ENCODE results near the gene ADAM20.
"Not testable (repeated sequence)": the region's sequence is repeated elsewhere in the genome, so short reads cannot be mapped to it uniquely, and the experiment has no call there.

The ADAM20 gene

DNA sequence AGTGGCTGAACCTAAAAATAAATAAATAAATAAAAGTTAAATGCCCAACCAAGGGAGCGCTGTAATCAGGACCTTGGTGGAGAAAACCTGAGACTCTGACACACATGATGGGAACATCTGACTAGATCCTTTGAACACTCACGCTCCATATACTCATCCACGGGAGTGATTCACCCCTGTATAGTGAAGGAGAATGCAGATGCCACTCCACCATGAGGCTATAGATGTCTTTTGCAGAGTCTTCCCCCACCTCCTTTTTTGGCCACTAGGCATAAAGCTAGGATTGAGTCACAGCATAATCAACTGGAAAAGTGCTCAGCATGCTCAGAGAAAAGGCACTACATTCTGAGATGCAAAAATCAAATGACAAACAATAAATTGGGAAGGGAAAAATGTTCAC lies 19.0 kb downstream of the ADAM20 start:
- TF ChIP-seq, protein P1, sequence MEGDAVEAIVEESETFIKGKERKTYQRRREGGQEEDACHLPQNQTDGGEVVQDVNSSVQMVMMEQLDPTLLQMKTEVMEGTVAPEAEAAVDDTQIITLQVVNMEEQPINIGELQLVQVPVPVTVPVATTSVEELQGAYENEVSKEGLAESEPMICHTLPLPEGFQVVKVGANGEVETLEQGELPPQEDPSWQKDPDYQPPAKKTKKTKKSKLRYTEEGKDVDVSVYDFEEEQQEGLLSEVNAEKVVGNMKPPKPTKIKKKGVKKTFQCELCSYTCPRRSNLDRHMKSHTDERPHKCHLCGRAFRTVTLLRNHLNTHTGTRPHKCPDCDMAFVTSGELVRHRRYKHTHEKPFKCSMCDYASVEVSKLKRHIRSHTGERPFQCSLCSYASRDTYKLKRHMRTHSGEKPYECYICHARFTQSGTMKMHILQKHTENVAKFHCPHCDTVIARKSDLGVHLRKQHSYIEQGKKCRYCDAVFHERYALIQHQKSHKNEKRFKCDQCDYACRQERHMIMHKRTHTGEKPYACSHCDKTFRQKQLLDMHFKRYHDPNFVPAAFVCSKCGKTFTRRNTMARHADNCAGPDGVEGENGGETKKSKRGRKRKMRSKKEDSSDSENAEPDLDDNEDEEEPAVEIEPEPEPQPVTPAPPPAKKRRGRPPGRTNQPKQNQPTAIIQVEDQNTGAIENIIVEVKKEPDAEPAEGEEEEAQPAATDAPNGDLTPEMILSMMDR (conservative IDR thresholded peaks at IDR 0.05; ENCODE audit: control insufficient read depth, insufficient read depth, low read depth, low read length): no peak
- peak; percentile 20 for DNase-seq (ENCODE audit: low read depth)
- no peak overlapping the region for H3K4me3 ChIP-seq (ENCODE audit: control insufficient read depth, low read depth, low read length)

DNA sequence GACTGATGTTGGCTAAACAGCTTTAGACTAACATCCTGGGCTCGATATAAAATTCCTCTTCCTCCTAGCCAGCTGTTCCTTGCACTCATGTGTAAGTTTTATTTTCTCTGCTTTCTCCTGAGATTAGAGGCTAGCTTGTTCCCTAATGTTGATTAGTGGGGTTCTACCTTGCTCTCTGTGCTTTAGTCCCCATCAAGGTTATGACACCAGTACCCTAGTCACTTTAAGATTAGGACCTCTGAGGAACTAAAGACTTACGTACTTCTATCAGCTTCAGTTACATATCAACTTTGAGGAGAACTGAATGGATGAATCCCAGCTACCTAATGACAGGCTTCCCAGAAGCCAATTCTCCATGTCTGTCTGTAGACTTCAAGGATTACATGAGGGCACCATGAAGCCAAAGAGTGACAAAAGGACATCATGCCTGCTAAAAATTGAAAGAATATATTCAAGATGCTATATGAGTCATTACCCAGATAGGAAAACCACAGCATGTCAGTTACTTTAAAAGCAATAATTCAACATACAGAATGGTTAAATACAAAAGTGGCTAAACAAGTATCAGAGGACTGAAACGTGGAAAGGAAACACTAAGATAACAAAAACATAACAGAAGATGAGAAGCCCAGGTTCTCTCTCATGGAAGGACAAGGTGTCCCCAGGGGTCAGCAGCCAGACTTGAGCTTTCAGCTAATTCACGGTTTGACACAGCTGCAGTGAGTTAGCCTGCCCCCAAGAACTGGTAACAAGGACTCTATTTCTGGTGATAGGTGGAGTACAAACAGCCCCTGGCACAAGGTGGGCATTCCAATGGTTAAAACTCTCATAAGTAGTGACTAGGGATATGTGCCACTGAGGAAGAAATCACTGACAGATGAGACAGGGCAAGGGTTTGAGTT lies 20.4 kb downstream of the ADAM20 start:
- TF ChIP-seq, protein P1 (conservative IDR thresholded peaks at IDR 0.05; ENCODE audit: control insufficient read depth, insufficient read depth, low read depth, low read length): no peak
- DNase-seq (ENCODE audit: low read depth): no peak
- H3K4me3 ChIP-seq (ENCODE audit: control insufficient read depth, low read depth, low read length): no peak overlapping the region

- no peak for DNase-seq (ENCODE audit: low read depth)
- TF ChIP-seq, protein P1 (conservative IDR thresholded peaks at IDR 0.05; ENCODE audit: control insufficient read depth, insufficient read depth, low read depth, low read length): no peak
- H3K4me3 ChIP-seq (ENCODE audit: control insufficient read depth, low read depth, low read length): no peak overlapping the region
These were observed 36.6 kb downstream of the ADAM20 start for GRCh38 chr14:70498191-70498590.

DNA sequence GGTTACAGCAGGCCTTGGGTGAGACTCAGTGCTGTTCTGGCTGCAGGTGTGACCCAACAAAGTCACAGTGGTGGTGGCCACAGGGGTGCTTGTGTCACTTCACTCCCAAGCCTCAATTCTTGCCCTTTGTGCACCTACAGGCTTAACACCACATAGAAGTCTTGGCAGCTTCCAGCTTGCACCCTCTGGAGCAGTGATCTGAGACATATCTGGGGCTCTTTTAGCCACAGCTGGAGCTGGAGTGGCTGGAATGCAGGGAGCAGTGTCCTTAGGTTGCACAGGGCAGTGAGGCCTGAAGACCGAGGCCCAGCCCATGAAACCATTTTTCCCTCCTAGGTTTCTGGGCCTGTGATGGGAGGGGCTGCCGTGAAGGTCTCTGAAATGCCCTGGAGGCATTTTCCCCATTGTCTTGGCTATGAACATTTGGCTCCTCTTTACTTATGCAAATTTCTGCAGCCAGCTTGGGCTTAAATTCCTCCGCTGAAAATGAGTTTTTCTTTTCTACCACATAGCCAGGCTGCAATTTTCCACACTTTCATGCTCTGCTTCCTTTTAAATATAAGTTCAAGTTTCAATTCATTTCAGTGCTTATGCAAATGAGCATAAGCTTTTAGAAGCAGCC lies 45.1 kb downstream of the ADAM20 start:
- TF ChIP-seq, protein P1 (conservative IDR thresholded peaks at IDR 0.05; ENCODE audit: control insufficient read depth, insufficient read depth, low read depth, low read length): no peak
- H3K4me3 ChIP-seq (ENCODE audit: control insufficient read depth, low read depth, low read length): no peak overlapping the region
- DNase-seq (ENCODE audit: low read depth): no peak

GRCh38 chr14:70477356-70478105 lies 57.3 kb downstream of the ADAM20 start:
- DNase-seq (ENCODE audit: low read depth): not testable (repeated sequence)

DNA sequence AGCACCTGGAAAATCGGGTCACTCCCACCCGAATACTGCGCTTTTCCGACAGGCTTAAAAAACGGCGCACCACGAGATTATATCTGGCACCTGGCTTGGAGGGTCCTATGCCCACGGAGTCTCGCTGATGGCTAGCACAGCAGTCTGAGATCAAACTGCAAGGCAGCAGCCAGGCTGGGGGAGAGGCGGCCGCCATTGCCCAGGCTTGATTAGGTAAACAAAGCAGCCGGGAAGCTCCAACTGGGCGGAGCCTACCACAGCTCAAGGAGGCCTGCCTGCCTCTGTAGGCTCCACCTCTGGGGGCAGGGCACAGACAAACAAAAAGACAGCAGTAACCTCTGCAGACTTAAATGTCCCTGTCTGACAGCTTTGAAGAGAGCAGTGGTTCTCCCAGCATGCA lies 59.3 kb downstream of the ADAM20 start:
- not testable (repeated sequence) for DNase-seq (ENCODE audit: low read depth); H3K4me3 ChIP-seq (ENCODE audit: control insufficient read depth, low read depth, low read length)

More at GRCh38 chr14:70477356-70478105, 57.3 kb downstream of the ADAM20 start:
- not testable (repeated sequence) for H3K4me3 ChIP-seq (ENCODE audit: control insufficient read depth, low read depth, low read length)

DNA sequence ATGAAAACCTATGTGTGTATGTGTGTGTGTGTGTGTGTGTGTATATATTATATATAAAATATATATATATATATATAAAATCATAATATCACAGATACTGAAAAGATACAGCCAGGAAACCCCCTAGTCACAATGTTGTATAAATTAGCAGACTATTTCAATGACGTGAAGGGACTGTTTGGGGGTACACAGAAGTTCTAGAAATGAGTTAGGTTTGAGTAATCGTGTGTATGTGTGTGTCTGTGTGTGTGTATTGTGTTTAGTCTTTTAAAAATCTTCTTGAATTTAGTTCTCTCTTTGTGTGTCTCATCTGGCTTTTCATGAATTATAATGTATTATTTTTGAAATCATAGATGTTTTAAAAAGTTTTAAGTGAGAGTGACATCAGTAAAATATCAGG lies 61.0 kb downstream of the ADAM20 start:
- H3K4me3 ChIP-seq (ENCODE audit: control insufficient read depth, low read depth, low read length): no peak overlapping the region
- DNase-seq (ENCODE audit: low read depth): no peak
- TF ChIP-seq, protein P1 (conservative IDR thresholded peaks at IDR 0.05; ENCODE audit: control insufficient read depth, insufficient read depth, low read depth, low read length): no peak

Data from fibroblast of mammary gland (primary cell).